ENCODE results near the gene ARID5A. TPM values are rescaled to one million over a fixed set of nuclear protein-coding genes. Genes with fewer than 3 reads are reported as not detected.
A peak's percentile ranks its signal among the peaks of the same experiment; 100 is the strongest.
"Not testable (repeated sequence)": the region's sequence is repeated elsewhere in the genome, so short reads cannot be mapped to it uniquely, and the experiment has no call there.

Gene ARID5A
- polyA plus RNA-seq, 3 donors: 27.8 to 38.8 (median 37.7) TPM

- H3K27ac ChIP-seq (ENCODE audit: low read depth in 1 of 2, low read length in 2 of 2): no peak overlapping the region
- no peak for TF ChIP-seq CTCF (IDR thresholded peaks at IDR 0.05)
- Mint-ChIP-seq H3K4me3 (peak overlapping the region in 1 of 2 donors; percentile 5), H3K36me3 (peaks cover 10 to 16% of the 10 kb centered on the region in 2 donors), H3K27ac (peak overlapping the region; percentile 7 to 94 (median 70)), H3K27me3 (ENCODE audit: low read depth in 3 of 3) (peaks cover 2 to 13% (median 3%) of the 10 kb centered on the region in 3 donors), H3K4me1 (peaks cover 15% of the 10 kb centered on the region), H3K9me3 (peaks cover 0 to 7% (median 0%) of the 10 kb centered on the region in 7 donors)
- H3K4me2 ChIP-seq (replicated peaks; ENCODE audit: extremely low read depth, low read length, poor library complexity, severe bottlenecking): no peak overlapping the region
- peaks cover 12 to 15% of the 10 kb centered on the region in 2 donors for H3K36me3 ChIP-seq (replicated peaks in 1 of 2; ENCODE audit: control insufficient read depth in 1 of 2, insufficient read depth in 2 of 2, low read length in 2 of 2)
- H3K4me3 ChIP-seq (replicated peaks in 1 of 3; ENCODE audit: low read depth in 2 of 3, low read length in 3 of 3): no peak overlapping the region
- H4K20me1 ChIP-seq (ENCODE audit: insufficient read depth, low read length): peaks cover 16% of the 10 kb centered on the region
- 94% methylated on average over 7 of the region's 16 CpGs for WGBS (ENCODE audit: insufficient coverage)
- no peaks in the 10 kb centered on the region for H3K79me2 ChIP-seq (ENCODE audit: insufficient read depth, low read length)
- H3K9me3 ChIP-seq (replicated peaks in 1 of 2; ENCODE audit: control insufficient read depth in 1 of 2, insufficient read depth in 1 of 2, low read length in 2 of 2): no peaks in the 10 kb centered on the region
- peaks cover 3 to 9% of the 10 kb centered on the region in 2 donors for H3K4me1 ChIP-seq (ENCODE audit: control insufficient read depth in 1 of 2, insufficient read depth in 2 of 2, low read length in 2 of 2)
- DNase-seq: peak; percentile 73 to 92 (median 79)
- intact Hi-C loops (cut with micrococcal nuclease): no loop called here
- H3K27me3 ChIP-seq (ENCODE audit: control insufficient read depth in 2 of 2, insufficient read depth in 2 of 2, low read length in 2 of 2): no peaks in the 10 kb centered on the region
- no peak overlapping the region for H3K9ac ChIP-seq (ENCODE audit: insufficient read depth, low read length, poor library complexity, severe bottlenecking)
- H2AFZ ChIP-seq (ENCODE audit: insufficient read depth, low read depth, low read length, poor library complexity, severe bottlenecking): no peak overlapping the region
Measured at GRCh38 chr2:96556441-96557330, 20.1 kb downstream of the ARID5A start.

DNA sequence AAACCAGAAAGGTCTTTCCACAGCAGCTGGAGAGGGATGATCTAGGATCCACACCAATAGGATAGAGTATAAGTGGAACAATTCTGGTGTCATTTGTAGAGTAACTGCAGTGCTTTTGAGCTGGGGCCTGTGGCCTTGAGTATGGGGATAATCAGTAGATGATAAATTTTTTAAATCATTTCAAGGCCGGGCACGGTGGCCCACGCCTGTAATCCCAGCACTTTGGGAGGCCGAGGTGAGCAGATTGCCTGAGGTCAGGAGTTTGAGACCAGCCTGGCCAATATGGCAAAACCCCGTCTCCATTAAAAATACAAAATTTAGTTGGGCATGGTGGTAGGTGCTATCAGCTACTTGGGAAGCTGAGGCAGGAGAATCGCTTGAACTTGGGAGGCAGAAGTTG is 20.9 kb downstream of the ARID5A start:
- H3K4me3 Mint-ChIP-seq; intact Hi-C loops (cut with micrococcal nuclease); H3K27ac ChIP-seq (ENCODE audit: low read depth in 1 of 2, low read length in 2 of 2); H3K36me3 Mint-ChIP-seq; H3K4me3 ChIP-seq (replicated peaks in 1 of 3; ENCODE audit: low read depth in 2 of 3, low read length in 3 of 3); H3K4me1 ChIP-seq (ENCODE audit: control insufficient read depth in 1 of 2, insufficient read depth in 2 of 2, low read length in 2 of 2); H3K4me2 ChIP-seq (replicated peaks; ENCODE audit: extremely low read depth, low read length, poor library complexity, severe bottlenecking); DNase-seq; H3K9me3 Mint-ChIP-seq; H3K27me3 ChIP-seq (ENCODE audit: control insufficient read depth in 2 of 2, insufficient read depth in 2 of 2, low read length in 2 of 2); H3K79me2 ChIP-seq (ENCODE audit: insufficient read depth, low read length); H3K36me3 ChIP-seq (replicated peaks in 1 of 2; ENCODE audit: control insufficient read depth in 1 of 2, insufficient read depth in 2 of 2, low read length in 2 of 2); H2AFZ ChIP-seq (ENCODE audit: insufficient read depth, low read depth, low read length, poor library complexity, severe bottlenecking); H3K9ac ChIP-seq (ENCODE audit: insufficient read depth, low read length, poor library complexity, severe bottlenecking); H3K9me3 ChIP-seq (replicated peaks in 1 of 2; ENCODE audit: control insufficient read depth in 1 of 2, insufficient read depth in 1 of 2, low read length in 2 of 2): not testable (repeated sequence)
- H4K20me1 ChIP-seq (ENCODE audit: insufficient read depth, low read length): peaks cover 15% of the 10 kb centered on the region
- 100% methylated on average over 2 of the region's 6 CpGs for WGBS (ENCODE audit: insufficient coverage)
- H3K4me1 Mint-ChIP-seq: peaks cover 15% of the 10 kb centered on the region
- peaks cover 2 to 14% (median 3%) of the 10 kb centered on the region in 3 donors for H3K27me3 Mint-ChIP-seq (ENCODE audit: low read depth in 3 of 3)
- H3K27ac Mint-ChIP-seq: peak overlapping the region in 6 of 7 donors; percentile 7 to 94 (median 74)
